Gastrocnemius medialis (tissue), 4 donors: ENCODE results near the gene FFAR4.

Experiments
- POLR2A ChIP-seq, 2 donors: fragments of 450-650 bp; IDR thresholded peaks; one replicate each; pipeline ENCODE4 v1.6.1; 2017; ENCODE audit warnings: antibody characterized with exemption in 2 of 2, mild to moderate bottlenecking in 2 of 2, moderate library complexity in 2 of 2
- TF ChIP-seq, protein P1 (sequence below), 5 experiments: fragments of 450-650 bp in 3 of 5; fragments of 200-600 bp in 2 of 5; sonication (generic) in 2 of 5; IDR thresholded peaks in 4 of 5; conservative IDR thresholded peaks in 1 of 5; 1 replicate in 4 of 5; 2 replicates in 1 of 5; pipeline ENCODE4 v1.5.1; 2016 to 2019; ENCODE audit warnings: antibody characterized with exemption in 5 of 5, mild to moderate bottlenecking in 3 of 5, moderate library complexity in 3 of 5

DNA sequence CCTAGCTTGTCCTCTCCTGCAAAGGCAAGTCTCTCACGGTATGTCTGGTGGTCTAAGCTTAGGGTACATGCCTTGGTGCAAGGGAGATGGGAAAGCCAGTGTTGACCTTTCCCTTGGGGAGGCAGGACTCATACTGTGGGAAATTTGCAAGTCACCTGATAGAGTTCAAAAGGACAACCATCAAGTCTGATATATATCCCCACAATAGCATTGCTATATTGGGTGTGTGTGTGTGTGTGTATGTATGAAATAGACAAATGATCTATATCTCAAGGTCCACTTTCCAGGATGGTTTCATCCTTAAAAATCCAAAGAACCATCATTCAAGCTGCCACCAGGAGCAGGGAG lies 12.2 kb upstream of the FFAR4 start:
- TF ChIP-seq, protein P1, sequence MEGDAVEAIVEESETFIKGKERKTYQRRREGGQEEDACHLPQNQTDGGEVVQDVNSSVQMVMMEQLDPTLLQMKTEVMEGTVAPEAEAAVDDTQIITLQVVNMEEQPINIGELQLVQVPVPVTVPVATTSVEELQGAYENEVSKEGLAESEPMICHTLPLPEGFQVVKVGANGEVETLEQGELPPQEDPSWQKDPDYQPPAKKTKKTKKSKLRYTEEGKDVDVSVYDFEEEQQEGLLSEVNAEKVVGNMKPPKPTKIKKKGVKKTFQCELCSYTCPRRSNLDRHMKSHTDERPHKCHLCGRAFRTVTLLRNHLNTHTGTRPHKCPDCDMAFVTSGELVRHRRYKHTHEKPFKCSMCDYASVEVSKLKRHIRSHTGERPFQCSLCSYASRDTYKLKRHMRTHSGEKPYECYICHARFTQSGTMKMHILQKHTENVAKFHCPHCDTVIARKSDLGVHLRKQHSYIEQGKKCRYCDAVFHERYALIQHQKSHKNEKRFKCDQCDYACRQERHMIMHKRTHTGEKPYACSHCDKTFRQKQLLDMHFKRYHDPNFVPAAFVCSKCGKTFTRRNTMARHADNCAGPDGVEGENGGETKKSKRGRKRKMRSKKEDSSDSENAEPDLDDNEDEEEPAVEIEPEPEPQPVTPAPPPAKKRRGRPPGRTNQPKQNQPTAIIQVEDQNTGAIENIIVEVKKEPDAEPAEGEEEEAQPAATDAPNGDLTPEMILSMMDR (IDR thresholded peaks at IDR 0.05 in 4 of 5, conservative IDR thresholded peaks at IDR 0.05 in 1 of 5), result no peak
- TF ChIP-seq POLR2A (IDR thresholded peaks at IDR 0.05), result no peak
